Aorta (tissue), 5 donors: Measurements from ENCODE around the gene PIK3CA. TPM values are rescaled to one million over a fixed set of nuclear protein-coding genes. Genes with fewer than 3 reads are reported as not detected.

Experiments used
- ATAC-seq: fragments of 200-7000 bp; cut with Tn5 transposase; one replicate; pipeline ENCODE4 v1.9.1; 2022; ENCODE audit warnings: moderate library complexity; ENCODE audit not compliant: low FRiP score
- DNase-seq, 2 donors: peaks; one replicate each; pipeline ENCODE4 v3.0.0-alpha.2; 2020
- H3K27ac ChIP-seq, 2 donors: one replicate each; pipeline ENCODE4 v1.5.1; 2013; ENCODE audit warnings: low read length in 2 of 2, mild to moderate bottlenecking in 2 of 2, moderate library complexity in 2 of 2, control low read depth in 1 of 2, inconsistent platforms in 1 of 2, low read depth in 1 of 2
- H3K27me3 ChIP-seq, 2 donors: one replicate each; pipeline ENCODE4 v1.6.1; 2013; ENCODE audit warnings: control low read depth in 1 of 2, low read length in 1 of 2, mild to moderate bottlenecking in 1 of 2, moderate library complexity in 1 of 2; ENCODE audit not compliant: insufficient read depth in 2 of 2, control insufficient read depth in 1 of 2
- H3K36me3 ChIP-seq, 2 donors: one replicate each; pipeline ENCODE4 v1.6.1; 2013; ENCODE audit warnings: control low read depth in 1 of 2, low read length in 1 of 2, mild to moderate bottlenecking in 1 of 2; ENCODE audit not compliant: insufficient read depth in 2 of 2, control insufficient read depth in 1 of 2
- H3K4me1 ChIP-seq, 2 donors: one replicate each; pipeline ENCODE4 v1.6.1; 2013; ENCODE audit warnings: low read length in 2 of 2, control low read depth in 1 of 2, mild to moderate bottlenecking in 1 of 2, moderate library complexity in 1 of 2; ENCODE audit not compliant: insufficient read depth in 2 of 2, control insufficient read depth in 1 of 2
- H3K4me3 ChIP-seq, 2 donors: one replicate each; pipeline ENCODE4 v1.5.1; 2013; ENCODE audit warnings: low read length in 2 of 2, control low read depth in 1 of 2, mild to moderate bottlenecking in 1 of 2
- H3K9me3 ChIP-seq: one replicate; pipeline ENCODE4 v1.6.1; 2013; ENCODE audit warnings: mild to moderate bottlenecking, low read length; ENCODE audit not compliant: control insufficient read depth
- WGBS, 2 donors: extraction: QIAGEN DNeasy Blood & Tissue Kit; methylation state at CpG; one replicate each; pipeline ENCODE4 v1.1.7; 2013; 5-methylcytosine and 5-hydroxymethylcytosine counted together
- intact Hi-C, 2 donors: fragments of 100-400 bp; cut with DNase I; formaldehyde crosslinking; loops; one replicate each; pipeline versions ENCODE4 v1.14.2 to v1.15.0; 2022
- polyA plus RNA-seq, 2 donors: library from polyadenylated mRNA; stranded (reverse); fragments of 200-250 nt; gene quantifications; one replicate each; pipeline ENCODE4 v1.2.3, GENCODE V29; 2013
- total RNA-seq, 2 donors: library from RNA; stranded (reverse); fragmentation: NEBNext Ultra II Directional; extraction: Animal tissue kit (Norgen Biotek cat#: 25700); gene quantifications; one replicate each; pipeline ENCODE4 v1.2.1, GENCODE V29; 2021
- donor health status: healthy with polysubstance abuse.
- donor health status: Bipolar disorder and iron deficiency.
- donor health status: DM: no; HTN: no; CAD: no.
- donor health status: DM: no; HTN: no; CAD: no.
- donor health status: DM: yes; HTN: yes; CAD: no.

Gene PIK3CA
- total and polyA plus RNA-seq, 4 donors = 7.6 to 39.1 (median 25.7) TPM

- Histone ChIP-seq H3K36me3 (no peaks in the 10 kb centered on the region), H3K4me1 (no peaks in the 10 kb centered on the region), H3K27ac (no peak overlapping the region), H3K9me3 (no peaks in the 10 kb centered on the region), H3K27me3 (no peaks in the 10 kb centered on the region), H3K4me3 (no peak overlapping the region)
- intact Hi-C loops = no loop called here
- WGBS, 2 donors = 16 to 18% methylated on average over 2 of the region's 2 CpGs
- DNase-seq = no peak
- no peak for ATAC-seq
Observed at GRCh38 chr3:179166561-179167201, 18.5 kb downstream of the PIK3CA start.

GRCh38 chr3:179168918-179169317, 20.8 kb downstream of the PIK3CA start:
- Histone ChIP-seq H3K27ac (no peak overlapping the region), H3K36me3 (no peaks in the 10 kb centered on the region), H3K4me3 (no peak overlapping the region), H3K4me1 (no peaks in the 10 kb centered on the region), H3K9me3 (no peaks in the 10 kb centered on the region), H3K27me3 (no peaks in the 10 kb centered on the region)
- DNase-seq = no peak
- 88 to 95% methylated on average over 2 of the region's 2 CpGs for WGBS, 2 donors
- intact Hi-C loops = no loop called here
- ATAC-seq = no peak

- H3K27ac ChIP-seq = no peak overlapping the region
- no peaks in the 10 kb centered on the region for H3K27me3 ChIP-seq
- ATAC-seq = no peak
- H3K36me3 ChIP-seq = no peaks in the 10 kb centered on the region
- intact Hi-C loops = no loop called here
- no peaks in the 10 kb centered on the region for H3K9me3 ChIP-seq
- H3K4me3 ChIP-seq = no peak overlapping the region
- DNase-seq = no peak
- H3K4me1 ChIP-seq = peaks cover 0 to 2% of the 10 kb centered on the region in 2 donors
Observed at GRCh38 chr3:179172546-179172945, 24.4 kb downstream of the PIK3CA start.

- DNase-seq = no peak
- Histone ChIP-seq H3K4me3 (no peak overlapping the region), H3K4me1 (peaks cover 0 to 2% of the 10 kb centered on the region in 2 donors), H3K27ac (no peak overlapping the region), H3K36me3 (no peaks in the 10 kb centered on the region), H3K27me3 (no peaks in the 10 kb centered on the region), H3K9me3 (no peaks in the 10 kb centered on the region)
- no peak for ATAC-seq
- intact Hi-C loops = no loop called here
- WGBS, 2 donors = 96 to 100% methylated on average over 3 of the region's 3 CpGs
Observed at GRCh38 chr3:179174316-179174715, 26.2 kb downstream of the PIK3CA start.

- Histone ChIP-seq H3K27ac (peak overlapping the region in 1 of 2 donors; percentile 25), H3K27me3 (no peaks in the 10 kb centered on the region), H3K4me1 (peaks cover 0 to 3% of the 10 kb centered on the region in 2 donors), H3K4me3 (no peak overlapping the region), H3K36me3 (no peaks in the 10 kb centered on the region), H3K9me3 (no peaks in the 10 kb centered on the region)
- intact Hi-C loops = no loop called here
- ATAC-seq = no peak
- WGBS, 2 donors = 79 to 88% methylated on average over 1 of the region's 1 CpG
- DNase-seq = no peak
Observed at GRCh38 chr3:179174898-179175297, 26.7 kb downstream of the PIK3CA start.

GRCh38 chr3:179175358-179175757, 27.2 kb downstream of the PIK3CA start:
- intact Hi-C loops = no loop called here
- H3K9me3 ChIP-seq = no peaks in the 10 kb centered on the region
- no peaks in the 10 kb centered on the region for H3K36me3 ChIP-seq
- no peaks in the 10 kb centered on the region for H3K27me3 ChIP-seq
- peak overlapping the region in 1 of 2 donors; percentile 34 for H3K4me3 ChIP-seq
- DNase-seq (no peak), ATAC-seq (no peak)
- WGBS, 2 donors = 21 to 28% methylated on average over 3 of the region's 3 CpGs
- no peak overlapping the region for H3K27ac ChIP-seq
- H3K4me1 ChIP-seq = peaks cover 0 to 8% of the 10 kb centered on the region in 2 donors

- H3K27ac ChIP-seq = no peak overlapping the region
- peaks cover 1 to 9% of the 10 kb centered on the region in 2 donors for H3K4me1 ChIP-seq
- intact Hi-C loops = no loop called here
- H3K4me3 ChIP-seq = no peak overlapping the region
- no peaks in the 10 kb centered on the region for H3K36me3 ChIP-seq
- H3K27me3 ChIP-seq = no peaks in the 10 kb centered on the region
- ATAC-seq = no peak
- no peak for DNase-seq
- no peaks in the 10 kb centered on the region for H3K9me3 ChIP-seq
Observed at GRCh38 chr3:179177611-179178010, 29.5 kb downstream of the PIK3CA start.

- DNase-seq (no peak), ATAC-seq (no peak)
- Histone ChIP-seq H3K36me3 (no peaks in the 10 kb centered on the region), H3K9me3 (no peaks in the 10 kb centered on the region), H3K27me3 (no peaks in the 10 kb centered on the region), H3K4me3 (no peak overlapping the region), H3K4me1 (peaks cover 4 to 17% of the 10 kb centered on the region in 2 donors), H3K27ac (no peak overlapping the region)
- intact Hi-C loops = no loop called here
- WGBS, 2 donors = 72 to 77% methylated on average over 2 of the region's 2 CpGs
Observed at GRCh38 chr3:179179256-179179655, 31.1 kb downstream of the PIK3CA start.

- intact Hi-C loops = loop anchor here in 1 of 2 donors (5.0 kb wide), 1 partner anchor 33 kb away; the partner anchor contains the start of gene PIK3CA
- no peak overlapping the region for H3K4me3 ChIP-seq
- ATAC-seq = no peak
- peaks cover 5 to 19% of the 10 kb centered on the region in 2 donors for H3K4me1 ChIP-seq
- H3K27ac ChIP-seq = peak overlapping the region in 1 of 2 donors; percentile 90
- H3K9me3 ChIP-seq = no peaks in the 10 kb centered on the region
- no peak for DNase-seq
- H3K27me3 ChIP-seq = no peaks in the 10 kb centered on the region
- WGBS, 2 donors = 43 to 50% methylated on average over 1 of the region's 1 CpG
- H3K36me3 ChIP-seq = no peaks in the 10 kb centered on the region
Observed at GRCh38 chr3:179179979-179180759, 32.0 kb downstream of the PIK3CA start.
